Measurements from ENCODE around the gene JPH3.

JPH3 gene

DNA sequence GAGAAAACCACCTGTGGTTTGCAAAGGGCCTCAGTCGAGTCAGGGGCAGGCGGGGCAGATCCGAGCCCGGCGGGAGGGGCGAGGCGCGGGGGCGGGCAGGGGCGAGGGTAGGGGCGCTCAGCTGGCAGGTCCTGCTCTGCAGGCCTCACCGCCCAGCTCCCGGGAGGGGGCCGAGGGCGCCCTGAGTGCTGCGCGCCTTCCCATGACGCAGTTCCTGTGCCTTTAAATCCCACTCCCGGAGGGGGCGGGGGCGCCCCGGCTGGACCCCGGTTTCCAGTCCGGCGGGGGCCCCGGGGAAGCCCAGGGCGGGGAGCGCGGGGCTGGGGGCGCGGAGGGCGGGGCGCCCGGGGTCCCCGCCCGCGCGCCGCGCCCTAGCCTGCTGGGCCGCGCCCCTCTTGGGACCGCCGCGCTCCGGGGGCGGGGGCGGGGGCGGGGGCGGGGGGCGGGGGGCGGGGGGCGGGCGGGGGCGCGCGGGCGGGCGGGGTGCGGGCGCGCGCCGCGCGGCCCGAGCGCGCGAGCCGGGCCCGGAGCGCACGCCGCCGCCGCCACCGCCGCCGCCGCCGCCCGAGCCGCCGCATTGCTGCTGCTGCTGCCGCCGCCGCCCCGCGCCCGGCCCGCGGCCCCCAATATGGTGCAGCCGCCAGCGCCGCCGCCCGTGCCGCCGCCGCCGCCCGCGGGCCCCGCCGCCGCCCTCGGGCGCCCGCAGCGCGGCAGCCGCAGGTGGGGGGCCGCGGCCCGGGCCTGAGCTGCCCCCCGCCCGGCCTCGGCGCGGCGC, at the start of gene JPH3:
Gene JPH3, plus strand, starts transcription at position 508 of the 775 bp plus-strand sequence. CDS start 639 bp downstream, outside the sequence.
- Histone ChIP-seq H3K36me3 (ENCODE audit: insufficient read depth, low read length) (no peaks in the 10 kb centered on the region), H3K4me3 (ENCODE audit: low read depth in 1 of 2, low read length in 2 of 2) (no peak within 1 kb of the TSS), H3K9ac (ENCODE audit: low read length) (no peak within 1 kb of the TSS), H3K4me1 (ENCODE audit: insufficient read depth, low read length) (no peaks in the 10 kb centered on the region), H3K27me3 (ENCODE audit: control insufficient read depth in 1 of 2, insufficient read depth in 2 of 2, low read length in 2 of 2) (peaks cover 21 to 67% of the 10 kb centered on the region in 2 donors), H3K9me3 (ENCODE audit: low read length) (no peaks in the 10 kb centered on the region), H3K27ac (ENCODE audit: low read depth, low read length) (no peak within 1 kb of the TSS)

DNA sequence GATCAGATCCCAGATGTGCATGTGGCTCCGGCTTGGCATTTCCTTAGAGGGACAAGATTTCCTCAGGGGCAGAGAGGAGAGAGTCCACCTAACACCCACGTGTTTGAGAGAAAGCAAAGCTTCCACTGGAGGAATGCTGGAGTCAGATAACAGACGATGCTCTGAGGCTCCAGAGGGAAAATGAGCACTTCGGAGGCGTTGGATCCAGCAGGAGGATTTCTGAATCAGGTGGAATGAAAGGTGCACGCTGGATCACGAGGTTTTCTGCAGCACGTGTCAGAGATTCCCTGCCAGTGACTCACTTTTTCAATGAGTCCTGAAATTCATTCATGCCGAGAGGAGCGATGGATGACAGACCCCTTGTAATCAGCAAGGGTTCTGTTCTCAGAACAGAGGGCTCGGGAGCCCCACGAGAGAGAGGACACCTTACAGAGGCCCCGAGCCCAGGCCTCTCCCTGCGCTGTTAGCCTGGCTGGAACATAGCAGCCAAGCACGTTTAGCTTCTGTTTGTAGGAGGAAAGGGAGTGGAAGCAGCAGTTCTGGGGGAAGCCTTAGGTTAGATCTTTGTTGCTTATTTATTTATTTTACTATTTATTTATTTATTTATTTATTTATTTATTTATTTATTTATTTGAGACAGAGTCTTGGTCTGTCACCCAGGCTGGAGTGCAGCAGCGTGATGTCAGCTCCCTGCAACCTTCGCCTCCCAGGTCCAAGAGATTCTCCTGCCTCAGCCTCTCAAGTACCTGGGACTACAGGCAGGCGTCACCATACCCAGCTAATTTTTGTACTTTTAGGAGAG, 49.3 kb upstream of the JPH3 start:
- no peaks in the 10 kb centered on the region for H3K36me3 ChIP-seq (ENCODE audit: insufficient read depth, low read length)
- H3K9ac ChIP-seq (ENCODE audit: low read length) = no peak overlapping the region
- H3K27ac ChIP-seq (ENCODE audit: low read depth, low read length) = no peak overlapping the region
- no peaks in the 10 kb centered on the region for H3K4me1 ChIP-seq (ENCODE audit: insufficient read depth, low read length)
- H3K4me3 ChIP-seq (ENCODE audit: low read depth in 1 of 2, low read length in 2 of 2) = no peak overlapping the region
- H3K27me3 ChIP-seq (ENCODE audit: control insufficient read depth in 1 of 2, insufficient read depth in 2 of 2, low read length in 2 of 2) = peaks cover 0 to 6% of the 10 kb centered on the region in 2 donors
- no peaks in the 10 kb centered on the region for H3K9me3 ChIP-seq (ENCODE audit: low read length)

- Histone ChIP-seq H3K4me3 (ENCODE audit: low read depth in 1 of 2, low read length in 2 of 2) (no peak overlapping the region), H3K27me3 (ENCODE audit: control insufficient read depth in 1 of 2, insufficient read depth in 2 of 2, low read length in 2 of 2) (peaks cover 0 to 6% of the 10 kb centered on the region in 2 donors), H3K9ac (ENCODE audit: low read length) (no peak overlapping the region), H3K36me3 (ENCODE audit: insufficient read depth, low read length) (no peaks in the 10 kb centered on the region), H3K4me1 (ENCODE audit: insufficient read depth, low read length) (no peaks in the 10 kb centered on the region), H3K27ac (ENCODE audit: low read depth, low read length) (no peak overlapping the region), H3K9me3 (ENCODE audit: low read length) (no peaks in the 10 kb centered on the region)
These were observed 47.4 kb upstream of the JPH3 start for GRCh38 chr16:87554754-87555427.

- no peak overlapping the region for H3K9ac ChIP-seq (ENCODE audit: low read length)
- H3K27ac ChIP-seq (ENCODE audit: low read depth, low read length) = no peak overlapping the region
- H3K9me3 ChIP-seq (ENCODE audit: low read length) = no peaks in the 10 kb centered on the region
- H3K4me1 ChIP-seq (ENCODE audit: insufficient read depth, low read length) = no peaks in the 10 kb centered on the region
- no peak overlapping the region for H3K4me3 ChIP-seq (ENCODE audit: low read depth in 1 of 2, low read length in 2 of 2)
- no peaks in the 10 kb centered on the region for H3K36me3 ChIP-seq (ENCODE audit: insufficient read depth, low read length)
- H3K27me3 ChIP-seq (ENCODE audit: control insufficient read depth in 1 of 2, insufficient read depth in 2 of 2, low read length in 2 of 2) = peaks cover 0 to 6% of the 10 kb centered on the region in 2 donors
These were observed 46.7 kb upstream of the JPH3 start for GRCh38 chr16:87555647-87556046.

- Histone ChIP-seq H3K9ac (ENCODE audit: low read length) (no peak overlapping the region), H3K9me3 (ENCODE audit: low read length) (no peaks in the 10 kb centered on the region), H3K4me1 (ENCODE audit: insufficient read depth, low read length) (no peaks in the 10 kb centered on the region), H3K27ac (ENCODE audit: low read depth, low read length) (no peak overlapping the region), H3K4me3 (ENCODE audit: low read depth in 1 of 2, low read length in 2 of 2) (no peak overlapping the region), H3K27me3 (ENCODE audit: control insufficient read depth in 1 of 2, insufficient read depth in 2 of 2, low read length in 2 of 2) (peaks cover 0 to 5% of the 10 kb centered on the region in 2 donors), H3K36me3 (ENCODE audit: insufficient read depth, low read length) (no peaks in the 10 kb centered on the region)
These were observed 45.3 kb upstream of the JPH3 start for GRCh38 chr16:87556941-87557459.

- Histone ChIP-seq H3K9ac (ENCODE audit: low read length) (no peak overlapping the region), H3K36me3 (ENCODE audit: insufficient read depth, low read length) (no peaks in the 10 kb centered on the region), H3K4me1 (ENCODE audit: insufficient read depth, low read length) (no peaks in the 10 kb centered on the region), H3K9me3 (ENCODE audit: low read length) (no peaks in the 10 kb centered on the region), H3K4me3 (ENCODE audit: low read depth in 1 of 2, low read length in 2 of 2) (no peak overlapping the region), H3K27ac (ENCODE audit: low read depth, low read length) (no peak overlapping the region), H3K27me3 (ENCODE audit: control insufficient read depth in 1 of 2, insufficient read depth in 2 of 2, low read length in 2 of 2) (no peaks in the 10 kb centered on the region)
These were observed 43.6 kb upstream of the JPH3 start for GRCh38 chr16:87558682-87559081.

- H3K9ac ChIP-seq (ENCODE audit: low read length) = no peak overlapping the region
These were observed 42.4 kb upstream of the JPH3 start for GRCh38 chr16:87559945-87560344.

DNA sequence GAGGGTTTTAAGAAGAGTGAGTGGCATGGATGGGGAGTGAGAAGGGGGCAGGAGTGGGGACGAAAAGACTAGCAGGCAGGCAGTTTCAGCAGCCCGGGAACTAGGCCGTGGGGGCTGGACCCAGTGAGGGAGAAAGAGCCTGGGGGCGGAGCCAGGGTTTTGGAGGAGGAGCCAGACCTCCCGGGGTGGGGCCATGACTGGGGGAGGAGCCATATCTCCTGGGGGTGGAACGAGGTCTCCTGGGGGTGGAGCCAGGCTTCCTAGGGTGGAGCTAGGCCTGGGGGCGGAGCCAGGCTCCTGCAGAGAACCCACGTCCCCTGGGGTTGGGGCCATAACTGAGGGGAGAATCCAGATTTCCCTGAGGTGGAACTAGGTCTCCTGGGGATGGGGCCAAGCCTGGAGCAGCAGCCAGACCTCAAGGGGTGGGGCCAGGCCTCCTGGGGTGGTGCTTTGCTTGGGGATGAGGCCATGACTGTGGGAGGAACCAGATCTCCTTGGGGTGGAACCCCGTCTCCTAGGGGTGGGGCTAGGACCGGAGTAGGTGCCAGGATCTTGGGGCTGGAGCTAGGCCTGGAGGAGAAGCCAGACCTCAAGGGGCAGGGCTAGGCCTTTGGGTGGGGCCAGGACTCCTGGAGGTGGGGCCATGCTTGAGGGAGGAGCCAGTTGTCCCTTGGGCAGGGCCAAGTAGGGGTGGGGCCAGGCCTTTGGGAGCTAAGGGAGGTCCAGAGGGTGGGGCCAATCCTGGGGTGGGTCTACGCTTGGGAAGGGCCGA, 41.7 kb upstream of the JPH3 start:
- H3K4me1 ChIP-seq (ENCODE audit: insufficient read depth, low read length) = no peaks in the 10 kb centered on the region
- no peak overlapping the region for H3K9ac ChIP-seq (ENCODE audit: low read length)
- H3K36me3 ChIP-seq (ENCODE audit: insufficient read depth, low read length) = no peaks in the 10 kb centered on the region
- no peaks in the 10 kb centered on the region for H3K9me3 ChIP-seq (ENCODE audit: low read length)
- no peaks in the 10 kb centered on the region for H3K27me3 ChIP-seq (ENCODE audit: control insufficient read depth in 1 of 2, insufficient read depth in 2 of 2, low read length in 2 of 2)
- no peak overlapping the region for H3K4me3 ChIP-seq (ENCODE audit: low read depth in 1 of 2, low read length in 2 of 2)
- H3K27ac ChIP-seq (ENCODE audit: low read depth, low read length) = no peak overlapping the region

More at GRCh38 chr16:87559945-87560344, 42.4 kb upstream of the JPH3 start:
- H3K36me3 ChIP-seq (ENCODE audit: insufficient read depth, low read length) = no peaks in the 10 kb centered on the region
- H3K4me1 ChIP-seq (ENCODE audit: insufficient read depth, low read length) = no peaks in the 10 kb centered on the region
- no peak overlapping the region for H3K4me3 ChIP-seq (ENCODE audit: low read depth in 1 of 2, low read length in 2 of 2)
- H3K27me3 ChIP-seq (ENCODE audit: control insufficient read depth in 1 of 2, insufficient read depth in 2 of 2, low read length in 2 of 2) = no peaks in the 10 kb centered on the region
- H3K9me3 ChIP-seq (ENCODE audit: low read length) = no peaks in the 10 kb centered on the region
- H3K27ac ChIP-seq (ENCODE audit: low read depth, low read length) = no peak overlapping the region

- Histone ChIP-seq H3K9me3 (ENCODE audit: low read length) (no peaks in the 10 kb centered on the region), H3K9ac (ENCODE audit: low read length) (no peak overlapping the region), H3K27ac (ENCODE audit: low read depth, low read length) (no peak overlapping the region), H3K27me3 (ENCODE audit: control insufficient read depth in 1 of 2, insufficient read depth in 2 of 2, low read length in 2 of 2) (no peaks in the 10 kb centered on the region), H3K36me3 (ENCODE audit: insufficient read depth, low read length) (no peaks in the 10 kb centered on the region), H3K4me3 (ENCODE audit: low read depth in 1 of 2, low read length in 2 of 2) (no peak overlapping the region), H3K4me1 (ENCODE audit: insufficient read depth, low read length) (no peaks in the 10 kb centered on the region)
These were observed 40.9 kb upstream of the JPH3 start for GRCh38 chr16:87561200-87562105.

DNA sequence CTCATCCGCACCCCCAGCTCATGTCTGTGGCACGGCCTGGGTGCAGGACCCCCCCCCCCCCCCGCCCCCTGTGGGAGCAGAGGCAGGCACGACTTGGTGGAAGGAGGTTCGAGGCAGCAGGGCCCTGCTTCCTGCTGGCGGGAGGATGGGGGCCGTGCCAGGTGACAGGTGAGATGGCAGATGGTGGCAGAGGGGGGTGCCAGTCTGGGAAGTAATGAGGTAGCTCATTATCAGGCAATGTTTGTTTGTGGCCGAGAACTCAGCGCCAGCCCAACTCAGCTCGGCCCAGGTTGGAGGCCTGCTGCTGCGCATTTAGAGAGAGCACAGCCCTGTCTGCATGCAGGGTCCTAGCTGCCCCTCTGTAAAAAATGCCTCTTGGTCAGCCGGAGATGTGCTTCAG, 40.1 kb upstream of the JPH3 start:
- H3K36me3 ChIP-seq (ENCODE audit: insufficient read depth, low read length) = no peaks in the 10 kb centered on the region
- H3K27ac ChIP-seq (ENCODE audit: low read depth, low read length) = no peak overlapping the region
- H3K4me3 ChIP-seq (ENCODE audit: low read depth in 1 of 2, low read length in 2 of 2) = no peak overlapping the region
- no peaks in the 10 kb centered on the region for H3K9me3 ChIP-seq (ENCODE audit: low read length)
- H3K27me3 ChIP-seq (ENCODE audit: control insufficient read depth in 1 of 2, insufficient read depth in 2 of 2, low read length in 2 of 2) = no peaks in the 10 kb centered on the region
- no peaks in the 10 kb centered on the region for H3K4me1 ChIP-seq (ENCODE audit: insufficient read depth, low read length)
- no peak overlapping the region for H3K9ac ChIP-seq (ENCODE audit: low read length)
